Germinal center (tissue), 1 donor: ENCODE results near the gene PDE11A.
A peak's percentile ranks its signal among the peaks of the same experiment; 100 is the strongest.

ENCODE experiments used
- DNase-seq: peaks from one replicate; pipeline ENCODE4 v3.0.0; 2012; ENCODE audit warnings: mixed read lengths, low spot score

Gene PDE11A

GRCh38 chr2:177921726-177922125 lies 150.9 kb downstream of the PDE11A start:
- no peak for DNase-seq

- no peak for DNase-seq
Observed at GRCh38 chr2:177917169-177917568, 155.4 kb downstream of the PDE11A start.

- no peak for DNase-seq
Observed at GRCh38 chr2:177916342-177916741, 156.2 kb downstream of the PDE11A start.

- no peak for DNase-seq
Observed at GRCh38 chr2:177914247-177914646, 158.3 kb downstream of the PDE11A start.

GRCh38 chr2:177909962-177910361 lies 162.6 kb downstream of the PDE11A start:
- DNase-seq, result no peak

GRCh38 chr2:177908824-177909223 lies 163.8 kb downstream of the PDE11A start:
- no peak for DNase-seq

- no peak for DNase-seq
Observed at GRCh38 chr2:177908182-177908581, 164.4 kb downstream of the PDE11A start.

GRCh38 chr2:177906041-177906718 lies 166.4 kb downstream of the PDE11A start:
- DNase-seq, result peak; percentile 51

- no peak for DNase-seq
Observed at GRCh38 chr2:177905640-177906039, 166.9 kb downstream of the PDE11A start.

- DNase-seq, result no peak
Observed at GRCh38 chr2:177902395-177903163, 170.0 kb downstream of the PDE11A start.

- no peak for DNase-seq
Observed at GRCh38 chr2:177900082-177900481, 172.5 kb downstream of the PDE11A start.

GRCh38 chr2:177897278-177897677 lies 175.3 kb downstream of the PDE11A start:
- DNase-seq, result no peak

- DNase-seq, result no peak
Observed at GRCh38 chr2:177896587-177896986, 176.0 kb downstream of the PDE11A start.

GRCh38 chr2:177894546-177894945 lies 178.0 kb downstream of the PDE11A start:
- no peak for DNase-seq

GRCh38 chr2:177893880-177894279 lies 178.7 kb downstream of the PDE11A start:
- no peak for DNase-seq

- DNase-seq, result no peak
Observed at GRCh38 chr2:177891533-177891932, 181.0 kb downstream of the PDE11A start.

GRCh38 chr2:177889818-177890460 lies 182.6 kb downstream of the PDE11A start:
- no peak for DNase-seq

GRCh38 chr2:177888581-177888980 lies 184.0 kb downstream of the PDE11A start:
- no peak for DNase-seq

- no peak for DNase-seq
Observed at GRCh38 chr2:177887722-177888121, 184.9 kb downstream of the PDE11A start.

- DNase-seq, result no peak
Observed at GRCh38 chr2:177886824-177887223, 185.8 kb downstream of the PDE11A start.

- DNase-seq, result no peak
Observed at GRCh38 chr2:177885828-177886466, 186.6 kb downstream of the PDE11A start.

- DNase-seq, result no peak
Observed at GRCh38 chr2:177883177-177883576, 189.4 kb downstream of the PDE11A start.

- no peak for DNase-seq
Observed at GRCh38 chr2:177882501-177882900, 190.1 kb downstream of the PDE11A start.
